Inflammatory macrophage (primary cell): ENCODE measurements around the gene INAVA.
A peak's percentile ranks its signal among the peaks of the same experiment; 100 is the strongest.
"Not testable (repeated sequence)": the region's sequence is repeated elsewhere in the genome, so short reads cannot be mapped to it uniquely, and the experiment has no call there.

Source experiments
- DNase-seq, 2 donors: peaks; one replicate each; pipeline ENCODE4 v3.0.0-alpha.2; 2020 to 2022

The INAVA gene

GRCh38 chr1:200899954-200900867 is 5.5 kb downstream of the INAVA start:
- DNase-seq = no peak

- no peak for DNase-seq
Observed at GRCh38 chr1:200900877-200901276, 6.2 kb downstream of the INAVA start.

- DNase-seq = no peak
Observed at GRCh38 chr1:200901350-200901749, 6.7 kb downstream of the INAVA start.

- DNase-seq = no peak
Observed at GRCh38 chr1:200901796-200902444, 7.2 kb downstream of the INAVA start.

- no peak for DNase-seq
Observed at GRCh38 chr1:200903793-200904192, 9.1 kb downstream of the INAVA start.

GRCh38 chr1:200904772-200905171 is 10.1 kb downstream of the INAVA start:
- DNase-seq = no peak

GRCh38 chr1:200905411-200906052 is 10.8 kb downstream of the INAVA start:
- DNase-seq = no peak

- no peak for DNase-seq
Observed at GRCh38 chr1:200906491-200906890, 11.8 kb downstream of the INAVA start.

- peak; percentile 68 to 76 for DNase-seq
Observed at GRCh38 chr1:200907611-200908097, 13.0 kb downstream of the INAVA start.

- no peak for DNase-seq
Observed at GRCh38 chr1:200908191-200908868, 13.6 kb downstream of the INAVA start.

GRCh38 chr1:200909071-200909470 is 14.4 kb downstream of the INAVA start:
- DNase-seq = no peak

- DNase-seq = no peak
Observed at GRCh38 chr1:200909757-200910239, 15.1 kb downstream of the INAVA start.

- no peak for DNase-seq
Observed at GRCh38 chr1:200911361-200911760, 16.7 kb downstream of the INAVA start.

- not testable (repeated sequence) for DNase-seq
Observed at GRCh38 chr1:200911936-200912335, 17.2 kb downstream of the INAVA start.

- no peak for DNase-seq
Observed at GRCh38 chr1:200912737-200913407, 18.2 kb downstream of the INAVA start.

- DNase-seq = no peak
Observed at GRCh38 chr1:200916152-200916551, 21.5 kb downstream of the INAVA start.

- DNase-seq = no peak
Observed at GRCh38 chr1:200916681-200917080, 22.0 kb downstream of the INAVA start.

- DNase-seq = no peak
Observed at GRCh38 chr1:200917291-200917817, 22.7 kb downstream of the INAVA start.

- DNase-seq = no peak
Observed at GRCh38 chr1:200918006-200918405, 23.3 kb downstream of the INAVA start.

- DNase-seq = no peak
Observed at GRCh38 chr1:200919386-200919785, 24.7 kb downstream of the INAVA start.

GRCh38 chr1:200921571-200922110 is 26.9 kb downstream of the INAVA start:
- DNase-seq = no peak
